ENCODE results near the gene MRPL16.
"Not testable (repeated sequence)": the region's sequence is repeated elsewhere in the genome, so short reads cannot be mapped to it uniquely, and the experiment has no call there.

Gene MRPL16

GRCh38 chr11:59810911-59811259 is 307 bp upstream of the MRPL16 start:
- no peak for DNase-seq

- DNase-seq: no peak
Measured at GRCh38 chr11:59807047-59807610, 3.4 kb downstream of the MRPL16 start.

- DNase-seq: no peak
Measured at GRCh38 chr11:59804061-59804460, 6.5 kb downstream of the MRPL16 start.

- peak; percentile 58 for DNase-seq
Measured at GRCh38 chr11:59802639-59803176, 7.9 kb downstream of the MRPL16 start.

GRCh38 chr11:59801981-59802638 is 8.5 kb downstream of the MRPL16 start:
- peak; percentile 58 for DNase-seq

GRCh38 chr11:59801160-59801706 is 9.3 kb downstream of the MRPL16 start:
- no peak for DNase-seq

GRCh38 chr11:59800390-59801025 is 10.1 kb downstream of the MRPL16 start:
- no peak for DNase-seq

- no peak for DNase-seq
Measured at GRCh38 chr11:59794417-59794816, 16.2 kb downstream of the MRPL16 start.

- DNase-seq: no peak
Measured at GRCh38 chr11:59792507-59792906, 18.1 kb downstream of the MRPL16 start.

- no peak for DNase-seq
Measured at GRCh38 chr11:59791639-59792038, 18.9 kb downstream of the MRPL16 start.

- peak; percentile 51 for DNase-seq
Measured at GRCh38 chr11:59787816-59788215, 22.8 kb downstream of the MRPL16 start.

- no peak for DNase-seq
Measured at GRCh38 chr11:59787255-59787588, 23.4 kb downstream of the MRPL16 start.

GRCh38 chr11:59785818-59786217 is 24.8 kb downstream of the MRPL16 start:
- DNase-seq: no peak

- DNase-seq: not testable (repeated sequence)
Measured at GRCh38 chr11:59784441-59784840, 26.1 kb downstream of the MRPL16 start.

- no peak for DNase-seq
Measured at GRCh38 chr11:59783632-59784090, 26.9 kb downstream of the MRPL16 start.

- no peak for DNase-seq
Measured at GRCh38 chr11:59782080-59782479, 28.5 kb downstream of the MRPL16 start.

- no peak for DNase-seq
Measured at GRCh38 chr11:59779487-59779886, 31.1 kb downstream of the MRPL16 start.

- DNase-seq: no peak
Measured at GRCh38 chr11:59778122-59778521, 32.5 kb downstream of the MRPL16 start.

- DNase-seq: no peak
Measured at GRCh38 chr11:59777104-59777503, 33.5 kb downstream of the MRPL16 start.

GRCh38 chr11:59776210-59777066 is 34.1 kb downstream of the MRPL16 start:
- no peak for DNase-seq

- no peak for DNase-seq
Measured at GRCh38 chr11:59773083-59773440, 37.5 kb downstream of the MRPL16 start.

- no peak for DNase-seq
Measured at GRCh38 chr11:59771605-59772004, 39.0 kb downstream of the MRPL16 start.

- DNase-seq: no peak
Measured at GRCh38 chr11:59770869-59771268, 39.7 kb downstream of the MRPL16 start.

Data from NCI-H2171 treated with DMSO at 0.1 percent for 48 hours (cell line).